Upper lobe of left lung (tissue), 4 donors: ENCODE data around the gene LRRTM2.

ENCODE experiments used
- CTCF ChIP-seq, 6 experiments: fragments of 450-650 bp in 4 of 6; fragments of 200-600 bp in 2 of 6; sonication (generic) in 2 of 6; IDR thresholded peaks; one replicate each; pipeline ENCODE4 v1.5.1; 2016 to 2019; ENCODE audit warnings: antibody characterized with exemption in 6 of 6
- POLR2A ChIP-seq, 4 donors: fragments of 450-650 bp; IDR thresholded peaks; one replicate each; pipeline ENCODE4 v1.5.1; 2016 to 2017; ENCODE audit warnings: antibody characterized with exemption in 4 of 4, mild to moderate bottlenecking in 2 of 4

- TF ChIP-seq CTCF (IDR thresholded peaks at IDR 0.05): no peak
- no peak for TF ChIP-seq POLR2A (IDR thresholded peaks at IDR 0.05)
These were observed 28.1 kb upstream of the LRRTM2 start for GRCh38 chr5:138903130-138903775.
